Activated CD4-positive, alpha-beta memory T cell treated with anti-CD3 and anti-CD28 coated beads, Interleukin-2, amount 10 ng/mL, durations not matched to agents 7 days and 5 days (primary cell): ENCODE data around the gene SGCE. TPM values are rescaled to one million over a fixed set of nuclear protein-coding genes. Genes with fewer than 3 reads are reported as not detected.

Experiments
- CTCF ChIA-PET: fragments of 350-600 bp; sonication (Branson Sonifier 250); formaldehyde crosslinking; loops from one replicate; lab custom pipeline; 2021; ENCODE audit warnings: antibody characterized with exemption, inconsistent platforms; lab: Charles Lee
- POLR2A ChIA-PET: fragments of 350-600 bp; sonication (Branson Sonifier 250); formaldehyde crosslinking; loops from one replicate; lab custom pipeline; 2021; ENCODE audit warnings: antibody characterized with exemption; lab: Charles Lee
- DNase-seq: peaks from one replicate; pipeline ENCODE4 v3.0.0-alpha.2; 2020
- H3K27ac Mint-ChIP-seq: one replicate; pipeline ENCODE4 v1.8.0; 2021; ENCODE audit warnings: mild to moderate bottlenecking, mixed read lengths
- H3K27me3 Mint-ChIP-seq: one replicate; pipeline ENCODE4 v1.8.0; 2021; ENCODE audit warnings: mixed read lengths
- H3K36me3 Mint-ChIP-seq: one replicate; pipeline ENCODE4 v1.8.0; 2021; ENCODE audit warnings: low read depth, mixed read lengths
- H3K4me1 Mint-ChIP-seq: one replicate; pipeline ENCODE4 v1.8.0; 2021; ENCODE audit warnings: mixed read lengths
- H3K4me3 Mint-ChIP-seq: one replicate; pipeline ENCODE4 v1.8.0; 2021; ENCODE audit warnings: mild to moderate bottlenecking, mixed read lengths
- H3K9me3 Mint-ChIP-seq: one replicate; pipeline ENCODE4 v1.8.0; 2021; ENCODE audit warnings: mixed read lengths
- total RNA-seq, 2 experiments: library from RNA; stranded (reverse); gene quantifications; one replicate each; pipeline ENCODE4 v1.2.3, GENCODE V29; 2021

The SGCE gene
- total RNA-seq, 2 experiments from 2014 or later: 0.90 to 0.93 TPM

GRCh38 chr7:94633687-94634086, 22.2 kb downstream of the SGCE start:
- Mint-ChIP-seq H3K4me3 (no peak overlapping the region), H3K27ac (no peak overlapping the region), H3K36me3 (no peaks in the 10 kb centered on the region), H3K27me3 (peaks cover 13% of the 10 kb centered on the region), H3K9me3 (no peaks in the 10 kb centered on the region), H3K4me1 (no peaks in the 10 kb centered on the region)
- ChIA-PET CTCF (no interaction called here), POLR2A (no interaction called here)
- DNase-seq: no peak

GRCh38 chr7:94633014-94633341, 23.0 kb downstream of the SGCE start:
- ChIA-PET CTCF (no interaction called here), POLR2A (no interaction called here)
- Mint-ChIP-seq H3K27ac (no peak overlapping the region), H3K4me1 (no peaks in the 10 kb centered on the region), H3K9me3 (no peaks in the 10 kb centered on the region), H3K36me3 (no peaks in the 10 kb centered on the region), H3K27me3 (peaks cover 13% of the 10 kb centered on the region), H3K4me3 (no peak overlapping the region)
- DNase-seq: no peak

- no peak for DNase-seq
- no peaks in the 10 kb centered on the region for H3K4me1 Mint-ChIP-seq
- ChIA-PET POLR2A (no interaction called here), CTCF (no interaction called here)
- no peak overlapping the region for H3K4me3 Mint-ChIP-seq
- no peaks in the 10 kb centered on the region for H3K9me3 Mint-ChIP-seq
- H3K27me3 Mint-ChIP-seq: peaks cover 9% of the 10 kb centered on the region
- H3K27ac Mint-ChIP-seq: no peak overlapping the region
- no peaks in the 10 kb centered on the region for H3K36me3 Mint-ChIP-seq
These were observed 23.5 kb downstream of the SGCE start for GRCh38 chr7:94632338-94633013.

- peaks cover 11% of the 10 kb centered on the region for H3K27me3 Mint-ChIP-seq
- no peaks in the 10 kb centered on the region for H3K9me3 Mint-ChIP-seq
- H3K36me3 Mint-ChIP-seq: no peaks in the 10 kb centered on the region
- H3K27ac Mint-ChIP-seq: no peak overlapping the region
- POLR2A ChIA-PET: no interaction called here
- H3K4me3 Mint-ChIP-seq: no peak overlapping the region
- DNase-seq: no peak
- no peaks in the 10 kb centered on the region for H3K4me1 Mint-ChIP-seq
- CTCF ChIA-PET: no interaction called here
These were observed 25.1 kb downstream of the SGCE start for GRCh38 chr7:94630855-94631254.

- peaks cover 10% of the 10 kb centered on the region for H3K4me1 Mint-ChIP-seq
- CTCF ChIA-PET: no interaction called here
- no peak for DNase-seq
- peaks cover 4% of the 10 kb centered on the region for H3K27me3 Mint-ChIP-seq
- no peak overlapping the region for H3K27ac Mint-ChIP-seq
- H3K9me3 Mint-ChIP-seq: no peaks in the 10 kb centered on the region
- no peak overlapping the region for H3K4me3 Mint-ChIP-seq
- H3K36me3 Mint-ChIP-seq: no peaks in the 10 kb centered on the region
- POLR2A ChIA-PET: no interaction called here
These were observed 32.1 kb downstream of the SGCE start for GRCh38 chr7:94623820-94624219.

GRCh38 chr7:94621120-94621519, 34.8 kb downstream of the SGCE start:
- H3K9me3 Mint-ChIP-seq: no peaks in the 10 kb centered on the region
- peaks cover 10% of the 10 kb centered on the region for H3K4me1 Mint-ChIP-seq
- ChIA-PET CTCF (no interaction called here), POLR2A (no interaction called here)
- DNase-seq: no peak
- no peak overlapping the region for H3K27ac Mint-ChIP-seq
- H3K4me3 Mint-ChIP-seq: no peak overlapping the region
- no peaks in the 10 kb centered on the region for H3K36me3 Mint-ChIP-seq
- no peaks in the 10 kb centered on the region for H3K27me3 Mint-ChIP-seq

- Mint-ChIP-seq H3K4me1 (peaks cover 10% of the 10 kb centered on the region), H3K9me3 (no peaks in the 10 kb centered on the region), H3K4me3 (no peak overlapping the region), H3K27ac (no peak overlapping the region), H3K27me3 (peaks cover 1% of the 10 kb centered on the region), H3K36me3 (no peaks in the 10 kb centered on the region)
- ChIA-PET POLR2A (no interaction called here), CTCF (no interaction called here)
- peak; percentile 45 for DNase-seq
These were observed 35.2 kb downstream of the SGCE start for GRCh38 chr7:94620703-94621118.

GRCh38 chr7:94618126-94618525, 37.8 kb downstream of the SGCE start:
- H3K4me3 Mint-ChIP-seq: no peak overlapping the region
- DNase-seq: no peak
- H3K36me3 Mint-ChIP-seq: no peaks in the 10 kb centered on the region
- H3K4me1 Mint-ChIP-seq: peaks cover 10% of the 10 kb centered on the region
- CTCF ChIA-PET: no interaction called here
- peaks cover 5% of the 10 kb centered on the region for H3K27me3 Mint-ChIP-seq
- POLR2A ChIA-PET: no interaction called here
- no peaks in the 10 kb centered on the region for H3K9me3 Mint-ChIP-seq
- no peak overlapping the region for H3K27ac Mint-ChIP-seq

GRCh38 chr7:94616855-94617254, 39.1 kb downstream of the SGCE start:
- no peak overlapping the region for H3K27ac Mint-ChIP-seq
- H3K4me3 Mint-ChIP-seq: no peak overlapping the region
- H3K4me1 Mint-ChIP-seq: peaks cover 10% of the 10 kb centered on the region
- H3K36me3 Mint-ChIP-seq: no peaks in the 10 kb centered on the region
- peaks cover 7% of the 10 kb centered on the region for H3K27me3 Mint-ChIP-seq
- no peak for DNase-seq
- H3K9me3 Mint-ChIP-seq: no peaks in the 10 kb centered on the region
- POLR2A ChIA-PET: no interaction called here
- CTCF ChIA-PET: no interaction called here

- DNase-seq: no peak
- H3K27me3 Mint-ChIP-seq: peaks cover 7% of the 10 kb centered on the region
- ChIA-PET POLR2A (no interaction called here), CTCF (no interaction called here)
- no peaks in the 10 kb centered on the region for H3K9me3 Mint-ChIP-seq
- H3K36me3 Mint-ChIP-seq: no peaks in the 10 kb centered on the region
- peaks cover 2% of the 10 kb centered on the region for H3K4me1 Mint-ChIP-seq
- no peak overlapping the region for H3K4me3 Mint-ChIP-seq
- no peak overlapping the region for H3K27ac Mint-ChIP-seq
These were observed 40.3 kb downstream of the SGCE start for GRCh38 chr7:94615666-94616065.

GRCh38 chr7:94612661-94613060, 43.3 kb downstream of the SGCE start:
- ChIA-PET POLR2A (no interaction called here), CTCF (no interaction called here)
- DNase-seq: no peak
- Mint-ChIP-seq H3K27ac (no peak overlapping the region), H3K9me3 (no peaks in the 10 kb centered on the region), H3K4me3 (no peak overlapping the region), H3K4me1 (no peaks in the 10 kb centered on the region), H3K36me3 (no peaks in the 10 kb centered on the region), H3K27me3 (peaks cover 10% of the 10 kb centered on the region)

- Mint-ChIP-seq H3K9me3 (no peaks in the 10 kb centered on the region), H3K27me3 (peaks cover 10% of the 10 kb centered on the region), H3K4me1 (no peaks in the 10 kb centered on the region), H3K4me3 (no peak overlapping the region), H3K36me3 (no peaks in the 10 kb centered on the region), H3K27ac (no peak overlapping the region)
- DNase-seq: no peak
- ChIA-PET POLR2A (no interaction called here), CTCF (no interaction called here)
These were observed 43.7 kb downstream of the SGCE start for GRCh38 chr7:94612253-94612652.

- DNase-seq: no peak
- Mint-ChIP-seq H3K4me3 (no peak overlapping the region), H3K9me3 (no peaks in the 10 kb centered on the region), H3K27ac (no peak overlapping the region), H3K27me3 (peaks cover 10% of the 10 kb centered on the region), H3K4me1 (no peaks in the 10 kb centered on the region), H3K36me3 (no peaks in the 10 kb centered on the region)
- ChIA-PET CTCF (no interaction called here), POLR2A (no interaction called here)
These were observed 46.4 kb downstream of the SGCE start for GRCh38 chr7:94609561-94609960.

- POLR2A ChIA-PET: no interaction called here
- Mint-ChIP-seq H3K4me1 (no peaks in the 10 kb centered on the region), H3K9me3 (no peaks in the 10 kb centered on the region), H3K27me3 (peaks cover 5% of the 10 kb centered on the region), H3K27ac (no peak overlapping the region), H3K36me3 (no peaks in the 10 kb centered on the region), H3K4me3 (no peak overlapping the region)
- DNase-seq: no peak
- CTCF ChIA-PET: no interaction called here
These were observed 50.9 kb downstream of the SGCE start for GRCh38 chr7:94605031-94605430.
